ENCODE data around the gene ZIC5.

GRCh38 chr13:99948411-99948810, 23.2 kb downstream of the ZIC5 start:
- TF ChIP-seq CTCF (IDR thresholded peaks at IDR 0.05) (no peak), POLR2A (IDR thresholded peaks at IDR 0.05) (no peak)
